HepG2 (cell line): ENCODE measurements around the gene POFUT2.

Experiments
- BHLHE40 ChIP-seq: IDR thresholded peaks from 2 replicates; pipeline ENCODE4 v1.6.1; 2011; ENCODE audit warnings: low read length, improper control_type of control experiment
- BRCA1 ChIP-seq: sonication (generic); formaldehyde crosslinking; IDR thresholded peaks from 2 replicates; pipeline ENCODE4 v1.4.0; 2020; ENCODE audit warnings: missing genetic modification reagents
- CREB1 ChIP-seq, 2 experiments: fragments of 450-650 bp in 1 of 2; IDR thresholded peaks; 2 replicates each; pipeline ENCODE4 v1.6.1; 2016 to 2017; ENCODE audit warnings: control low read depth in 1 of 2, mild to moderate bottlenecking in 1 of 2, missing compliant biosample characterization in 1 of 2, missing genetic modification characterization in 1 of 2
- POLR2A ChIP-seq, 2 experiments: IDR thresholded peaks; 2 replicates each; pipeline ENCODE4 v1.6.1; 2011; ENCODE audit warnings: low read depth in 2 of 2, low read length in 2 of 2, mild to moderate bottlenecking in 1 of 2, moderate library complexity in 1 of 2; ENCODE audit not compliant: insufficient read depth in 1 of 2
- SMC3 ChIP-seq: IDR thresholded peaks from 2 replicates; pipeline ENCODE4 v1.6.1; 2011; ENCODE audit warnings: low read length, improper control_type of control experiment
- ZNF597 ChIP-seq: sonication (generic); formaldehyde crosslinking; IDR thresholded peaks from 2 replicates; pipeline ENCODE4 v1.5.0; 2020; ENCODE audit warnings: missing genetic modification reagents

DNA sequence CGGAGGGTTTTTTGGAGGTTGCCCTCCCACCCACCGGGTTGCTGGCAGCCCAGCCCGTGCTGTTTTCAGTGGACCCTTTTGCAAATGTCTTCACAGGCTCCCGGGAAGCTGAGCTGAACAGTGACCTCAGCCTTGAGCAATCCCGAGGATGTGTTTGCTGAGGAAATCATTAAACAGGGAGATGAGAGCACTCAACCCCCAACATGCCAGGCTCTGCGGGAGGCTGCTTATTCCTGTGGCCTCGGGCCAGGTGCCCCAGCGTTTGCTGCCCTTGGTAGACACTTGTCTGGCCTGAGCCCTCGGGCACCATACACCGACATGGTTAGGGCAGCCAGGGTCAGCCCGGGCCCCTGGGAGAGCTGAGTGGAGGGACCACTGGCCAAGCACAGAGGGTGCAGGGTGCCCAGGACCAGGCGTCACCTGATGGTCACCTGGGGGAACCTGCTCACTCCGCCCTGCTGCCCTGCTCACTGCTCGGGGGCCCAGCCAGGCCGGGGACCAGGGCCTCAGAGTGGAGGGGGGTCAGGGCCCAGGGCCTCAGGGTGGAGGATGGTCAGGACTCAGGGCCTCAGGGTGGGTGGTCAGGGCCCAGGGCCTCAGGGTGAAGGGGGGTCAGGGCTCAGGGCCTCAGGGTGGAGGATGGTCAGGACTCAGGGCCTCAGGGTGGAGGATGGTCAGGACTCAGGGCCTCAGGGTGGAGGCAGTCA is 42.5 kb upstream of the POFUT2 start:
- TF ChIP-seq BHLHE40 (no peak), CREB1 (IDR thresholded peaks at IDR 0.05) (no peak), CREB1 (CRISPR knock-in tag; IDR thresholded peaks at IDR 0.05) (no peak), ZNF597 (no peak), POLR2A (IDR thresholded peaks at IDR 0.05; ENCODE audit: insufficient read depth in 1 of 2, low read depth in 2 of 2, low read length in 2 of 2) (no peak; a peak in 1 of 4 replicates), BRCA1 (no peak), SMC3 (no peak)
